ENCODE measurements around the gene PROK1.
"Not testable (repeated sequence)": the region's sequence is repeated elsewhere in the genome, so short reads cannot be mapped to it uniquely, and the experiment has no call there.

Gene PROK1

DNA sequence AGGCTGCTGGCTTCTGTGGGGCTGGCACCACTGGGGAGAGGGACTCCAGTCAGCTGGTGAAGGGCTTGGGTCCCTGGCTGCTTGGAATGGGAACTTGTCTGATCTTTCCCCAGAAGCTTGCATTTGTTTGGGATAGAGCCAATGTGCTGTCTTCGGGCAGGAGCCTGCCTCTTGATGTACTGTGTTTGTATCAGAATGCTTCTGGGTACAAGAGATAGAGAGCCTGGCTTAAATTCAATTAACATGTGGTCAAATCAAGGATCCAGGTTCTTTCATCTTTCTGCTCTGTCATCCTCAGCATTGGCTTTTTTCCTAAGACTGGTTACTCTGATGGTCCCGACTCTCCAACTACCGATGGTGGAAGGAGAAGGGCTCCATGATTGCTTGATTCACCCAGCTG, 16.0 kb upstream of the PROK1 start:
- no peak for DNase-seq

DNA sequence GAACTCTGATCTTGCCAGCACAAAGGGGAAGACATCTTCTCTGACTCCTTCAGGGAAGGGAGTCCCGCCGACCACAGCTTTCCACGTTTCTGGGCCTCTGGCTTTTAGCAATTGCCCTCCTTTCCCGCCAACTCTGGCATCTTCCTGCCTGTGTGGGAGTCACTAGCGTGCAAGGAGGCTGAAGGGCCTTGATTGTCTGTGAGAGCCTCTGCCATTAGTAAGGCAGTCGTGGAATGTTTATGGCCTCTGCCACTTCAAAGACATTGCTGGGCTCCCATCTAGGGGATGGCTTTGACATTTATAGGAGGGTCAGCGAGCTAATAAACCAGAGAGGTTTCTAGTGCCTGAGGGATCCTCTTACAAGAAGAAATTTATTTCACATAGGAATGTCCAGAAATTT, 14.3 kb upstream of the PROK1 start:
- DNase-seq, result no peak

DNA sequence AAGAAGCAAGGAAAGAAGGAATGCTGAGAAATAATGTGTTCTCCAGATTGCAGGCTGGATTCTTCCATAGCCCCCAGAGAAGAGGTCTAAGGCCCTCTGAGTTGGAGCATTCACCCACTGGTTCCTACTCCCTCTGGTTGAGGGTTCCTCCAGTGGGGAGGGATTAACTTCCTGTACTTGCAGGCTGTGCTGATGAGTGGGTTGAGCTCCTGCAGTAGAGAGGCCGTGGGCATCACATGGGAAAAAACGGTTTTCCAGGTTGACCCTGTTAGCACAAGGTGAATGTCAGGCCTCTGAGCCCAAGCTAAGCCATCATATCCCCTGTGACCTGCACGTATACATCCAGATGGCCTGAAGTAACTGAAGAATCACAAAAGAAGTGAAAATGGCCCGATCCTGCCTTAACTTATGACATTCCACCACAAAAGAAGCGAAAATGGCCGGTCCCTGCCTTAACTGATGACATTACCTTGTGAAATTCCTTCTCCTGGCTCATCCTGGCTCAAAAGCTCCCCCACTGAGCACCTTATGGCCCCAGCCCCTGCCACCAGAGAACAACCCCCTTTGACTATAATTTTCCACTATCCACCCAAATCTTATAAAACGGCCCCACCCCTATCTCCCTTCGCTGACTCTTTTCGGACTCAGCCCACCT, 13.2 kb upstream of the PROK1 start:
- not testable (repeated sequence) for DNase-seq

DNA sequence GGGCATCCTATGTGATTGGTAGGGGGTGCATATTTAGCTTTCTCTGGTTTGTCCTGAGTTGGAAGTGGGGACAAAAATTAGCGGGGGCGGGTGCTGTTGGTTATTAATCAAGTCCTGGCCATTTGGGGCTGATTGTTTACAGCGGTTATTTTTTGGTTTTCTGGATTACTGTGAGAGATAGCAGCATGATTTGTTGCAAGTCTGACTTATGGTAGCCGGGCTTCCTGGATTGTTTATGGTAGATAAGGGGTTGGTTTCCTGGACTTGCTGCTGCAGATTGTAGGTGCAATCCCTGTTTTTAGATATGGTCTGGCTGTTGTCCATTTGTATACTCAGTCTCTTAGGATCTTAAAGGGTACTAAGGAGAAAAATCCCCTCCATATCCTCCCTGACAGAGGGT, 12.1 kb upstream of the PROK1 start:
- DNase-seq, result no peak

DNA sequence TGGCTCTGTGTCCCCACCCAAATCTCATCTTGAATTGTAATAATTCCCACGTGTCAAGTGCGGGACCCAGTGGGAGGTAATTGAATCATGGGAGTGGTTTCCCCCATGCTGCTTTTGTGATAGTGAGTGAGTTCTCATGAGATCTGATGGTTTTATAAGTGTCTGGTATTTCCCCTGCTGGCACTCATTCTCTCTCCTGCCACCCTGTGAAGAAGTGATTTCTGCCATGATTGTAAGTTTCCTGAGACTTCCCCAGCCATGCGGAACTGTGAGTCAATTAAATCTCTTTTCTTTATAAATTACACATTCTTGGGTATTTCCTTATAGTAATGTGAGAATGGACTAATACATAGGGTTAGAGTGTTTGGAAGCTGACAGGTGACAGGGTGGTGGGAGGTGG, 11.1 kb upstream of the PROK1 start:
- not testable (repeated sequence) for DNase-seq

DNA sequence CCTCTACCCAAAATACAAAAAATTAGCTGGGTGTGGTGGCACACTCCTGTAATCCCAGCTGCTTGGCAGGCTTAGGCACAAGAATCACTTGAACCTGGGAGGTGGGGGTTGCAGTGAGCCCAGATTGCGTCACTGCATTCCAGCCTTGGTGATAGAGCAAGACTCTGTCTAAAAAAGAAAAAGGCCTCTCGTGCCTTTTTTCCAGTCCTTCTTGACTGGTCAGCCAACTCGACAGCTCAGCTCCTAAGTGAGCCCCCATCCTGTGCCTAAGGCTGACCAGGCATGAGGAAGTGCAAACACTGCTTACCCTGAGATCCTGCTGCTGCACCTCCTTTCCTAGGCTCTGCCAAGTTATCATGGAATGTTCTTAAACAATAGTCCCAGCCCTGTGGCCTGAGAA, 10.1 kb upstream of the PROK1 start:
- no peak for DNase-seq

DNA sequence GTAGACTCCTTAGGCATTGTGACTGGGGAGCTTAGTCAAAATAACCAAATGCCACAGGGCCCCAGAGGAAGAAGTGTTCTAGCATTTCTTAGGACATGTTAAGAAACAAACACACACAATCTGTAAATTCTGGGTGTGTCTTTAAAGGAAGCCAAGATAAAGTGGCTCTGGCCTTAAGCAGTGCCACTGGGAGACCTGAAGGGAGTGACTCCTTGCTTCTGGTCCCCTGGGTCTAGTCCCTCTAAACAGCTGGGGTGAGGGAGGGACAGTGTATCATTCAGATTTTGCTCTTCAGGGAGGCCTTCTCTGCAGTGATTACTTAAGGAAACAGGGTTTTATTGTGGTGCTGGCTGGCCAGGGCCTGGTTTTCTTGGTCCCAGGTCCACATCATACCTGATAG, 9.1 kb upstream of the PROK1 start:
- DNase-seq, result no peak

DNA sequence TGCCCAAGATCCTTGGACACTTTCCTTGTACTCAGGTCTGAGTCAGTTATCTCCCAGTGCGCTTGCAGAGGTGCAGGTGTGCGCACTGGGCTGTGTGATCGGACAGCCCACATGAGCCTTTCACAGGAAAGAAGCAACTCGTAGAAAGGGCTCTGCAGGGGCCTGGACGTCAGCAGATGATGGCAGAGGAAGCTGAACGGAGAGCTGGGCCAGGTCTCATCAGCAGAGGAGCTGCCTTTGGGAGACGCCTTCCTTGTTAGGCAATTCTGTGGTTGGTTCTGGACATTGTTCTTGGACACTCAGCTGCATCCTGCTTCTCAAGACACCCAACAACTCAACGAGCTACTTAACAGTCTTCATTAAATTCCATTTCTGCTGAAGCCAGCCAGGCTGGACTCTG, 7.5 kb upstream of the PROK1 start:
- no peak for DNase-seq

DNA sequence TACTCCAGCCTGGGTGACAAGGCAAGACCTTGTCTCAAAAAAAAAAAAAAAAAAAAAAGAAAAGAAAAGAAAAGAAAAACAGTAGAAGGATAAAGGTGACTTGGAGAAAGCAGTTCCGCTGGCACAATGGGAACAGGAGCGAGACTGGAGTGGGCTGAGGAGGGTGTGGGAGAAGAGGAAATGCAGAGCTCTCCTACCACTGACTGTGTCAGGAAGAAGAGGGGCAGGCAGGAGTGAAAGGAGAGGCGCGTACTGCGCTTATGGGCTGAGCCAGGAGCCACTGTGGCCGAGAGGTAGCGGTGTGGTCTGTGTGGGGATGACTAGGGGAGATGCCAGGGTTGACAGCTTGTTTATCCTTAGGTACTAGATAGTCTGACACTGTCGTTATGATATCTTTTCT, 6.4 kb upstream of the PROK1 start:
- no peak for DNase-seq

DNA sequence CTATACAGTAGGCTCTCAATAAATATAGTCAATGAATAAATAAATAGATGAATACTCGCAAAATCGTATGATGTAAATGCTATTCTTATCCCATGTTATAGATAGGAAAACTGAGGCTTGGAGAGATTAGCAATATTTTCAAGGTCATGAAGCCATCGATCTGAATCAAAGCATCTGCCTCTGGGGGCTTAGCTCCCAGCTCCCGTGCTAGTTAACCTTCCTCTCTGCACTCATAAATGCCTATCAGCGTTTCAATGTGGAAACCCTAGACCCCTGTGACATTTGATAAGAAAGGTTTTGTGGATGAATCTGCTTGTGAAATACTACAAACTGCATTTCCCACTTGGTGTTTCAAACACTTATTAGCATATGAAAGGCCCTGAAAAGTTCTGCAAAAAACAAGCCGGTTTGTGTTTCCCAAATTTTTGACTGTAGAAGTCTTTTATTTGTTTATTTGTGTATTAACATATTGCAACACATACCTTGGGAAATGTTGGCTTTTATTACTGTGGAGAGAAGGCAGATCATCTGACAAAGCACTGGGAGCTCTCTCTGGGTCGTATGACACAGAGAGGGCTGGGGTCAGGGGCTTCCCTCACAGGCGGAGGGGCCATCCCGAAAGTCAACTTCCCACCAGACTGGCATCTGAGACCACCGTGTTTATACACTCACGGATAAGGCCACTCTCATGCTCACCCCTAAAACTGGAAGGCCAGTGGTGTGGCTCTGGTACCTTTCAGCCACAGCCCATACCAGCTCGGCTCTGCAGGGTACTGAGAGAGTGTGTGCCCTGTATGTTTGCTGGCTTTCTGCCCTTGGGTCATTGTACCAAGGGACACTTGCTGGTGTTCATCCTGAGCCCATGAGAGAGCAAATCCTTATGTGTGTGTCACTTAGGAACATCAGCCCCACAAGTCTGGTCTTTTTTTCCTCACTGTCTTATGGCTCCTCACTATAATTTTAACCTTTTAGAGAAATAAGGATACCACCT, 993 bp upstream of the PROK1 start:
- no peak for DNase-seq

DNA sequence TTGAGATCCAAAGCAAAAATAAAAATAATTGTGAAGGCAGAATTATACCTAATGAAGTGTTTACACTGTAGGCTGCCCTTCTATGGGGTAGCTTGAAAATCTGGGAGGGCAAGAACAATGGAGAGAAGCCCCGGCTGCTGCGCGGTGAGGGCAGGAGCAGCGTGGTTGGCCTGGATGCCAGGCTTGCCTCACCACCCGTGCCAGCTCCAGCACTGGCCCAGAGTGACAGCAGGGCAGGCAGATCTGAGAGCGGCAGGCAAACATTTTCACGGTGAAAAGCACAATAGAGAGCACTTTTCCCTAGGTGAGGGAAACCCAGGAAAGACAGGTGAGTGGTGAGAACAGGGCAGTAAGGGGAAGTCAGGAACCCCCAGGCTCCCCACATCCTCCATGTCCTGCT, 1.4 kb downstream of the PROK1 start:
- DNase-seq, result no peak

DNA sequence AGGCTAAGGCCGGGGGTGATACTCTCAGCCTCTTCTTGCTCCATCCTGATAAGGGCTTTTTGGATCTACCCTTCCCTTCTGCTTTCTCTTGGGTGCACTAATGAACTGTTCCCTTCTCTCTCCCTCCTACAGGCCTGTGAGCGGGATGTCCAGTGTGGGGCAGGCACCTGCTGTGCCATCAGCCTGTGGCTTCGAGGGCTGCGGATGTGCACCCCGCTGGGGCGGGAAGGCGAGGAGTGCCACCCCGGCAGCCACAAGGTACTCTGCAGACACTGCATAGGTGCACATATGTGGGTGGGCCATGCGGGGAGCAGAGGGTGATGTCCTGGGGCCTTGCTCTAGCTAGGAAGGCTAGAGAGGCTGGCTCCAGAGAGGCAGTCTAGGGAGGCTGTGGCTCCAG, 2.9 kb downstream of the PROK1 start:
- no peak for DNase-seq

DNA sequence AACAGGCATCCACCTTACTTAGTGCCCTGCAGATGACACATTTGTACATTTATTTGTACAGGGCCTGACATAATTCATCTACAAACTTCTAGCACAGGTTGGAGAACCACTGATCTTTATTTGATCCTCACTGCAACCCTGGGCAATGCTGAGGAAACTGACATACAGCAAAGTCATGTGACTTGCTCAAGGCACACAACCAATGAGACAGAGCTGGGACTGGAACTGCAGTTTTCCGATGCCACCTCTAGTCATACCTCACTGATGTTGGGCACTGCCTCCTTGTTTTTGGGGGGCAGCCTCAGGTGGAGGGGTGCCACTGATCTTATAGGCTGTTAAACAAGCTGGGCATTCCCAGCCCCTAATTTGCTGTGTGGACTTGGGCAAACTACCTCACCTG, 3.4 kb downstream of the PROK1 start:
- no peak for DNase-seq

DNA sequence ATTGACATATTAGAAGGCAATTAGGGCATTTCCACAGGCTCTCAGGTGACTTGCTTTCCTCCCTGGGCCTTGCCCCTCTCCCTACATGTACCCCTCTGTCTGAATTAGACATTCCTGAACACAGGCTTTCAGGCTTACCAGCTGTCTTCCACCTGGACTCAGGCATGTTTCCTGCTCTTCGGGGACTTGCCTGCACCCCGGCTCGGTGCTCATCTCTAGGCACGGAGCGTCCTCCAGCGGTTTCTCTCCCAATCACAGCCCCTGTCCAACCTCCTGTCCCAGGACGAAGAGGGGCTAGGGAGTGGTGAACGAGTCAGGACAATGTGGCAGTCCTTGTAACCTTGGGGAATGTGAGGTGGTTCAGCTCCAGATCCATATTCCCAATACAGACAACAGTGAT, 4.2 kb downstream of the PROK1 start:
- DNase-seq, result no peak

DNA sequence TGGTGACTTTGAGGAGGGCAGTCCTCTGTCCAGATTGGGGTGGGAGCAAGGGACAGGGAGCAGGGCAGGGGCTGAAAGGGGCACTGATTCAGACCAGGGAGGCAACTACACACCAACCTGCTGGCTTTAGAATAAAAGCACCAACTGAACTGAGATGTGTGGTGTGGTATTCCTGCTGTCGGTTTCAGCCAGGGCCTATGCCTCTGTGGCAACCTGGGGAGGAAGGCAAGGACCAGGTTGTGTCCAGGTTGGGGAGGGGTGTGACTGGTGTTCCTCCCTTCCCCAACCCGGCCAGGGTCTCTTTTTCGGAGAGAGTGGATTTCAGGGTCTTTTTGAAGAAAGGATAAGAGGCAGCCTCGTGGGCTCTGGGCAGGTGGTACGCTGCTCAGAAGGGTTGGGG, 6.3 kb downstream of the PROK1 start:
- DNase-seq, result no peak

DNA sequence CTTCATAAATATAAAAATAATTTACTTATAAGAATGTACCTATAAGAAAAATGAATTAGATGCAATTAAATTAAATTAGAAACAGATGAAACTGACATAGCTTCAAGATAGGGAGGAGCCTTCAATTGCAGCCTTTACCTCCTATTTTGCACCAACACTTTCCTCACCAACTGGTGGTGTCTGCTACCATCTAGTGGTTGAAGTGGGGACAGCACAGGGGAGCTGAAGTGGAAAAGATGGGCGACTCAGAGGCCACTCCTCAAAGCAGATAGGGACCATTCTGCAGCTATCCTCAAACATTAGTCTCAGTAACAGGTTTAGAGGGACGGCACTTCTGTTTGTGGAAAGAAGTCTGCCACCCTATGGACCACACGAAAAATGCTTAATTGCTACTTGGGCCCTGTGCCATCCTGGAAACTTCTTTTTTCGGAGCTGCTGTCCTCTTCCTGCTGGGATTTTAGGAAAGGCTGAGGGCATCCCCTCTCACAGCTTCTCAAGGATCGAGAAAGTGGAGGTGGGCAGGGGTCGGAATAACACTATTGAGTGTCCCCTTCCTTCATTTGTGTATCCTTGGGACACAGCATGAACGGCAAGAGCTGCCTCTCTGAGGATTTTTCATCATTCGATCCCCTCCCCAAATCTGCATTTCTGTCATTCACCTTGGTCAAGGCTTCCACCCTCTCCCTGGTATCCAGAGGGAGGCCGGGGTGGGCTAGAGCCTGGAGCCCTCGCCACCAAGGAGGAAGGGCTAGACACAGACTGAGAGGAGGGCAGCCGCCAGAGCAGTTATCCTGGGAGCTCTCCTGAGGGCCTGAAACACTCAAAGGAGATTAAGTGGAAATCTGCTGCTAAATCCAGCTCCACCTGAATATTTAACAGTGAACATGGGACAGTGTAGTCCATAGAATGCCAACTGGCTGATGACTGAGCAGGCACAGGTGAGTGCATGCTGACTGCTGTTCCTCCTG, 9.6 kb downstream of the PROK1 start:
- DNase-seq, result peak; percentile 80

DNA sequence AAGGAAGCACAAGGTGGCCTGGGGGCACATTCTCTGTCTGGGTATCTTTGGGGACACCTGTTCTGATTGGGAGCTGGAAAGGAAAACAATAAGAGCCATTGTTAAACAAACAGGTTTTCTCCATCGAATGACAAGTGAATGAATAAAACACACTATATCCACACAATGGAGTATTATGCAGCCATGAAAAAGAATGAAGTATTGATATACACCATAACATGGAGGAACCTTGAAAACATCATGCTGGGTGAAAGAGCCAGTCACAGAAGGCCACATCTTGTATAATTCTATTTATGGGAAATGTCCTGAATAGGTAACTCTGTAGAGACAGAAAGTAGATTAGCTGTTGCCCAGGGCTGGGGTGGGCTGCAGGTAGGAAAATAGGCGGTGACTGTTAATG, 11.1 kb downstream of the PROK1 start:
- no peak for DNase-seq

DNA sequence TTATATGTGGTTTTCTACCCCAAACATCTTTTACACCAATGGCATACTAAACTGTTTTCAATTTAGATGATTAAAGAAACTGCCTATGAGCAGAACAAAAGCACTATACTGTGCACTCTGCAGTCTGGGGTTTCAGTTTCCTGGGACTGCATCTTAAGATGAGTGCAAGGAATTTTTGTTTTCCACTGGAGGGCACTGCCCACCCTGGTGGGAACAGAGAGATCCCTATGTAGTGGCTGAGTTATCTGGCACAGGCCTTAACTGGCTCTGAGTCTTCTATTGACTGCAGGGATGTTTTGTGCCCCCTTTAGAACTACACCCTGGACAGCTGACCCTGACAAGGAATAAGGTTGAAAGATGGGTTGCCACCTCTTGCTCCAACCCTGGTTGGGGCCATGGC, 12.0 kb downstream of the PROK1 start:
- DNase-seq, result no peak

DNA sequence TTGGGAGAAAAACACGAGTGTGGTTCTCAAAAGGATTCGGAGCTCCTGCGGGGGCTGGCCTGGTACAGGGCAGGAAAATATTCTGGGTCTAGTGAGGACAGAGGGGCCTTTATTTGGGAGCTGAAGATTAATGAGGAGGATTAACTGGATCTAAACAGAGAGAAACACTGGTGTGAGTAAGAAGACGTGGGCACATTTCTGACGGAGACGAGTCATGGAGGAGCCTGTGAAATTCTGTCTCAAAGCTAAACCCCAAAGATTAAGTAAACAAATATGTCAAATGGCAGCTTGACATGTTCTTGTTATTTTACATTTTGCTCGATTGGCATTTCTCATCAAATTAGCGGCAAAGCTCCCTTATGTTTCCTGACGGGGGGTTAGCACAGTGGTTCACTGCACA, 12.8 kb downstream of the PROK1 start:
- DNase-seq, result no peak

DNA sequence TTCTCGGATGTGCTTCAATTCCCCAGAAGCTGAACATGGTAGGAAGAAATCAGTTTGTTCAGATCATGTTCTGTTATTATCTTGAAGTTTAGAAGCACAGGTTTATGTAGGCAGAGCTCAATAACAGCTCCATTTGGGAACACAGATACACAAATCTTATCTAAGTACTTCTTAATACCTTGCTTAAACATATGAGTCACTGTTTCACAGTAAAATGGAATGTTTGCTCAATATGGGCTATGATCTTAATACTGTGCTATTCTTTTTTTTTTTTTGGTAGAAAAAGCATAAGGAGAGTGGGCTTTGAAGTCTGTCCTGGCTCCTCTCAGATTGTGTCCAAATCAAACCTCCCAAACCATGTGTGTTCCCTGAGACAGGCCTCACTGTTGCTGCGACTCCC, 13.4 kb downstream of the PROK1 start:
- DNase-seq, result no peak

DNA sequence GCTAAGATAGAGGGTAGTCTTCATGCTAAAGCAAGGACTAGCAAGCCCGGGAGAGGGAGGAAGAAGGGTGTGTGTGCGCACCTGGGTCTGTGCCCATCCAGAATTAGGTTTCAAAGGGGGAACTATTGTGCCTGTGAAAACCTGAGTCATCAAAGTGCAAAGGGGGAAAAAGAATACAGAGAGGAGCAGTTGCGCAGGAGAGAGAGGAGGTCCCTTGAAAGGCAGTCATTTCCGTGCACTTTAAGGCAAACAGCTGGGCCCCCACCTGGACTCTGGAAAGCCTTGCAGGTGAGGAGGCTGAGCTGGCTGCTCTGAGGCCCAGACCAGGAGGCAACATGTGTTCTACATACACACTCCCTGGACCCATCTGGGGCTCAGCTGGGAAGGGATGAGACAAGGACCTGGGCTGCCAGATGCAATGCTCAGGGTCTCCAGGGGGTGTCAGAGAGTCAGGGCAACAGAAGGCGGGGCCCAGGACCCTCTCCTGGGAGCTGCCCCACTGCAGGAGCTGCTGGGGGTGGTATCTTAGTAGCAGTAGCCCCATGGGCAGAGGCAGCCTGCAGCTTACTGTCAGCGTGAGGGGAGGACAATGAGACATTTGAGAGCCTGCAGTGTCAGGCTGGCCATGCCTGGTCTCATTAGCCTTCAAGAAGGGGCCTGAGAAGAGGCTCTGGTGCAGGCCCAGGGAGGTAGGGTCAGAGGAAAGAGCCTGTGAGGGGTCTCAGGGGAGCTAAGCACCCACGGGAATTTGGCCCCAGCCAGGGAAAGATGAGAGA, 14.3 kb downstream of the PROK1 start:
- DNase-seq, result no peak

DNA sequence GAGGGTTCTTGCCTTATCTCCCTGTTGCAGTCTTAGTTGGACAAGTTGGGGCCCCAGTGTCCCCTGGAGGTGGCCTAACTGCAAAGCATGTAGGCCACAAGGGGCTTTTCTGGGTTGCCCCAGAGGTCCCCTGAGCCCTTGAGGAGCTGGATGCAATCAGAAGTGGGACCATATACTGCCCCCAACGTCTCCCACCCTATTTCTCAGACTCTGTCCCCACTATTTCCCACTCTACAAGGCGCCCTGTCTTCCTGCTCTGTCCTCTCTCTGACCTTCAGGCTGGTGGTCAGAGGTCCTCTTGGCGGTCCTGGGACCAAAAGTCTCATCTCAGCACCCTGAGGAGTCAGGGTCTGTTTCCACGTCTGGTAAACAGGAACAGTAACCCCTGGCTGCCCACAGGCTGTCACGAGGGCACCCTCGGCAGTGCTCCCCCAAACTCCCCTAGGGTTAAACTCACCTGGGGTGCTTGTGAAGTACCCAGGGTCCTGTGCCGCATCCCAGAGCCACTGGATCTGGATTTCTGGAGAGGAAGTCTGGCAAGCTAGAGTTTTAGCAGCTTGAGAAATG, 14.9 kb downstream of the PROK1 start:
- DNase-seq, result no peak
